H1 (cell line): ENCODE measurements around the gene SLC6A3. TPM values are rescaled to one million over a fixed set of nuclear protein-coding genes. Genes with fewer than 3 reads are reported as not detected.

ENCODE experiments used
- CTCF ChIA-PET: fragments of 300-600 bp; sonication (Branson Sonifier 250); formaldehyde crosslinking; loops from one replicate; lab custom pipeline; 2021; ENCODE audit not compliant: partially characterized antibody; lab: Charles Lee
- POLR2A ChIA-PET: fragments of 300-600 bp; sonication (Branson Sonifier 250); formaldehyde crosslinking; loops from one replicate; lab custom pipeline; 2021; ENCODE audit warnings: inconsistent platforms; ENCODE audit not compliant: partially characterized antibody; lab: Charles Lee
- DNase-seq, 2 experiments: peaks; one replicate each; pipeline versions ENCODE4 v3.0.0 to v3.0.0-alpha.2; 2010 to 2022; ENCODE audit warnings: low spot score in 2 of 2, low read depth in 1 of 2, mixed read lengths in 1 of 2
- FAIRE-seq: peaks from 2 replicates; lab custom pipeline; 2011; peaks lifted over from hg19 to GRCh38; lab: Jason Lieb, UNC
- H2AFZ ChIP-seq: 2 replicates; pipeline ENCODE4 v1.8.1; 2012; ENCODE audit warnings: low read length, inconsistent platforms
- H2AK5ac ChIP-seq: 2 replicates; pipeline ENCODE4 v1.6.1; 2013; ENCODE audit warnings: low read depth, low read length
- H2BK120ac ChIP-seq: replicated peaks from 2 replicates; pipeline ENCODE3; 2013; ENCODE audit warnings: low read depth, low read length, inconsistent platforms
- H2BK12ac ChIP-seq: 2 replicates; pipeline ENCODE4 v1.6.1; 2013; ENCODE audit warnings: low read depth, low read length
- H2BK15ac ChIP-seq: 2 replicates; pipeline ENCODE4 v1.6.1; 2013; ENCODE audit warnings: low read length
- H2BK20ac ChIP-seq: 2 replicates; pipeline ENCODE4 v1.6.1; 2013; ENCODE audit warnings: low read length
- H2BK5ac ChIP-seq: 2 replicates; pipeline ENCODE4 v1.6.1; 2013; ENCODE audit warnings: low read depth, low read length
- H3K14ac ChIP-seq: 2 replicates; pipeline ENCODE4 v1.6.1; 2013; ENCODE audit warnings: inconsistent platforms; ENCODE audit not compliant: insufficient read length
- H3K18ac ChIP-seq: 2 replicates; pipeline ENCODE4 v1.6.1; 2013; ENCODE audit warnings: low read length; ENCODE audit errors: extremely low read depth
- H3K23ac ChIP-seq: 2 replicates; pipeline ENCODE4 v1.6.1; 2013; ENCODE audit warnings: inconsistent platforms; ENCODE audit not compliant: insufficient read length
- H3K23me2 ChIP-seq: 2 replicates; pipeline ENCODE4 v1.6.1; 2013; ENCODE audit warnings: low read depth, low read length
- H3K27ac ChIP-seq: 2 replicates; pipeline ENCODE4 v1.6.1; 2011; ENCODE audit warnings: low read depth, low read length, inconsistent platforms
- H3K27me3 ChIP-seq, 4 experiments: replicated peaks in 1 of 4; 1 replicate in 1 of 4; 2 replicates in 3 of 4; pipeline versions ENCODE4 v1.6.1 to v1.8.1; 2011 to 2013; ENCODE audit warnings: low read length in 3 of 4, mild to moderate bottlenecking in 3 of 4, inconsistent platforms in 2 of 4, mixed read lengths in 2 of 4, moderate library complexity in 1 of 4; ENCODE audit not compliant: control insufficient read depth in 3 of 4, insufficient read depth in 3 of 4; ENCODE audit errors: extremely low read depth in 1 of 4
- H3K36me3 ChIP-seq, 4 experiments: 2 replicates each; pipeline versions ENCODE4 v1.6.1 to v1.8.1; 2011 to 2013; ENCODE audit warnings: mild to moderate bottlenecking in 4 of 4, low read length in 3 of 4, moderate library complexity in 2 of 4, control low read depth in 1 of 4, inconsistent platforms in 1 of 4; ENCODE audit not compliant: insufficient read depth in 4 of 4, control insufficient read depth in 2 of 4
- H3K4ac ChIP-seq: replicated peaks from 2 replicates; pipeline ENCODE3; 2013; ENCODE audit warnings: low read length, low read depth, mixed read lengths, inconsistent platforms; ENCODE audit not compliant: insufficient read length
- H3K4me1 ChIP-seq, 4 experiments: replicated peaks in 1 of 4; 1 replicate in 1 of 4; 2 replicates in 3 of 4; pipeline versions ENCODE4 v1.6.1 to v1.8.1; 2011 to 2013; ENCODE audit warnings: low read length in 3 of 4, inconsistent platforms in 2 of 4, mixed read lengths in 1 of 4; ENCODE audit not compliant: insufficient read depth in 4 of 4, control insufficient read depth in 3 of 4
- H3K4me2 ChIP-seq, 2 experiments: 2 replicates each; pipeline versions ENCODE4 v1.6.1 to v1.8.1; 2011 to 2013; ENCODE audit warnings: low read depth in 2 of 2, low read length in 2 of 2, control low read depth in 1 of 2, inconsistent platforms in 1 of 2, mild to moderate bottlenecking in 1 of 2; ENCODE audit not compliant: insufficient read depth in 1 of 2
- H3K4me3 ChIP-seq, 4 experiments: fragments of 200-600, 300-600 bp in 1 of 4; sonication (generic), shearing (Covaris generic), sonication (Bioruptor Twin) in 1 of 4; 2 replicates each; pipeline versions ENCODE4 v1.5.1 to v1.8.1; 2011 to 2016; ENCODE audit warnings: low read length in 4 of 4, low read depth in 3 of 4, control low read depth in 2 of 4, inconsistent platforms in 2 of 4, mild to moderate bottlenecking in 2 of 4, mixed read lengths in 1 of 4, moderate library complexity in 1 of 4; ENCODE audit not compliant: insufficient read depth in 2 of 4; ENCODE audit errors: extremely low read depth in 1 of 4
- H3K56ac ChIP-seq: replicated peaks from 2 replicates; pipeline ENCODE3; 2013; ENCODE audit warnings: low read depth, mild to moderate bottlenecking, mixed read lengths, low read length, inconsistent platforms; ENCODE audit not compliant: insufficient read length
- H3K79me1 ChIP-seq: 2 replicates; pipeline ENCODE4 v1.6.1; 2013; ENCODE audit warnings: low read depth, low read length, control low read depth
- H3K79me2 ChIP-seq, 2 experiments: 2 replicates each; pipeline versions ENCODE4 v1.6.1 to v1.8.1; 2012 to 2013; ENCODE audit warnings: low read length in 2 of 2, mild to moderate bottlenecking in 2 of 2, inconsistent platforms in 1 of 2; ENCODE audit not compliant: insufficient read depth in 2 of 2, control insufficient read depth in 1 of 2
- H3K9ac ChIP-seq, 4 experiments: replicated peaks in 1 of 4; 1 replicate in 1 of 4; 2 replicates in 3 of 4; pipeline versions ENCODE4 v1.6.1 to v1.8.1; 2011 to 2013; ENCODE audit warnings: low read depth in 3 of 4, low read length in 3 of 4, control low read depth in 2 of 4, mild to moderate bottlenecking in 2 of 4, moderate library complexity in 2 of 4, inconsistent platforms in 1 of 4; ENCODE audit errors: extremely low read depth in 1 of 4
- H3K9me3 ChIP-seq, 2 experiments: 2 replicates each; pipeline versions ENCODE4 v1.6.1 to v1.8.1; 2012 to 2013; ENCODE audit warnings: mild to moderate bottlenecking in 2 of 2, moderate library complexity in 2 of 2, control low read depth in 1 of 2, inconsistent platforms in 1 of 2, low read depth in 1 of 2, low read length in 1 of 2, mixed read lengths in 1 of 2; ENCODE audit not compliant: insufficient read depth in 2 of 2
- H4K20me1 ChIP-seq, 2 experiments: replicated peaks in 1 of 2; 2 replicates each; pipeline versions ENCODE3 to v1.8.1; 2011 to 2013; ENCODE audit warnings: inconsistent platforms in 2 of 2, low read length in 2 of 2, mild to moderate bottlenecking in 1 of 2; ENCODE audit not compliant: insufficient read depth in 2 of 2, control insufficient read depth in 1 of 2
- H4K5ac ChIP-seq: 2 replicates; pipeline ENCODE4 v1.6.1; 2013; ENCODE audit warnings: low read length, low read depth, mixed read lengths, inconsistent platforms; ENCODE audit not compliant: insufficient read length
- H4K8ac ChIP-seq: 2 replicates; pipeline ENCODE4 v1.8.0; 2013; ENCODE audit warnings: mild to moderate bottlenecking, moderate library complexity, low read length, inconsistent platforms; ENCODE audit not compliant: insufficient read depth; ENCODE audit errors: extremely low read depth
- H4K91ac ChIP-seq: replicated peaks from 2 replicates; pipeline ENCODE3; 2013; ENCODE audit warnings: low read length, mixed read lengths, inconsistent platforms; ENCODE audit not compliant: insufficient read length
- CHD1 ChIP-seq: IDR thresholded peaks from 2 replicates; pipeline ENCODE4 v1.6.1; 2012; ENCODE audit warnings: low read depth, low read length, improper control_type of control experiment
- KDM4A ChIP-seq: IDR thresholded peaks from one replicate; pipeline ENCODE4 v1.7.1; 2012; ENCODE audit warnings: low read depth, mild to moderate bottlenecking, moderate library complexity, low read length, inconsistent platforms; ENCODE audit not compliant: severe bottlenecking
- POU5F1 ChIP-seq: IDR thresholded peaks from 2 replicates; pipeline ENCODE4 v1.6.1; 2011; ENCODE audit warnings: low read depth, mild to moderate bottlenecking, low read length, moderate library complexity
- TAF1 ChIP-seq: IDR thresholded peaks from 2 replicates; pipeline ENCODE4 v1.6.1; 2011; ENCODE audit warnings: mild to moderate bottlenecking, low read depth, low read length
- TAF7 ChIP-seq: optimal IDR thresholded peaks from 2 replicates; pipeline ENCODE3; 2011; ENCODE audit warnings: low read depth, mild to moderate bottlenecking, inconsistent platforms, low read length, moderate library complexity, borderline replicate concordance
- TBP ChIP-seq: IDR thresholded peaks from 2 replicates; pipeline ENCODE4 v1.6.1; 2011; ENCODE audit warnings: low read depth, low read length, improper control_type of control experiment
- WGBS, 2 experiments: shearing (Covaris generic) in 1 of 2; methylation state at CpG; one replicate each; pipeline versions ENCODE4 v1.1.6 to v1.1.7; 2013 to 2015; ENCODE audit warnings: low lambda C conversion rate in 2 of 2, mixed read lengths in 2 of 2, inconsistent platforms in 1 of 2, low coverage in 1 of 2, missing lambda C conversion rate in 1 of 2; ENCODE audit not compliant: insufficient replicate concordance in 2 of 2, insufficient coverage in 1 of 2, insufficient read length in 1 of 2; ENCODE audit errors: extremely low coverage in 1 of 2, missing lambda C conversion rate in 1 of 2; 5-methylcytosine and 5-hydroxymethylcytosine counted together
- polyA plus RNA-seq, 7 experiments: library from polyadenylated mRNA; depleted of rRNA in 3 of 7; stranded (reverse) in 5 of 7; unstranded in 2 of 7; fragments of >200 nt in 5 of 7; fragments of 200-250 nt in 2 of 7; gene quantifications; 1 replicate in 5 of 7; 2 replicates in 1 of 7; 4 replicates in 1 of 7; pipeline versions ENCODE4 v1.2.1 to v1.2.3, GENCODE V29; 2011 to 2013; ENCODE audit warnings: missing spikeins in 2 of 7, mixed read lengths in 2 of 7
- total RNA-seq: library from RNA; stranded (reverse); fragmentation: NEBNext Ultra II Directional; extraction: Animal tissue kit (Norgen Biotek cat#: 25700); gene quantifications from 2 replicates; pipeline ENCODE4 v1.2.1, GENCODE V29; 2021
- TF ChIP-seq, protein P1 (sequence below), 3 experiments: IDR thresholded peaks; 1 replicate in 2 of 3; 2 replicates in 1 of 3; pipeline versions ENCODE4 v1.5.1 to v1.6.1; 2011; ENCODE audit warnings: low read length in 3 of 3, mild to moderate bottlenecking in 3 of 3, inconsistent platforms in 2 of 3, low read depth in 1 of 3, moderate library complexity in 1 of 3; ENCODE audit not compliant: insufficient read depth in 1 of 3; ENCODE audit errors: control extremely low read depth in 1 of 3
- TF ChIP-seq, protein P2 (sequence below): IDR thresholded peaks from 2 replicates; pipeline ENCODE4 v1.6.1; 2012; ENCODE audit warnings: inconsistent platforms
- TF ChIP-seq, protein P3 (sequence below): IDR thresholded peaks from 2 replicates; pipeline ENCODE4 v1.6.1; 2011; ENCODE audit warnings: low read length, improper control_type of control experiment
- TF ChIP-seq, protein P4 (sequence below): IDR thresholded peaks from 2 replicates; pipeline ENCODE4 v1.6.1; 2011; ENCODE audit warnings: low read depth, mild to moderate bottlenecking, low read length; ENCODE audit not compliant: insufficient read depth

SLC6A3 gene
- total and polyA plus RNA-seq, 2 of the 8 experiments (the other 6 are each of a cell fraction or from before 2014, with no cell fraction given): 0.48 to 0.91 TPM

DNA sequence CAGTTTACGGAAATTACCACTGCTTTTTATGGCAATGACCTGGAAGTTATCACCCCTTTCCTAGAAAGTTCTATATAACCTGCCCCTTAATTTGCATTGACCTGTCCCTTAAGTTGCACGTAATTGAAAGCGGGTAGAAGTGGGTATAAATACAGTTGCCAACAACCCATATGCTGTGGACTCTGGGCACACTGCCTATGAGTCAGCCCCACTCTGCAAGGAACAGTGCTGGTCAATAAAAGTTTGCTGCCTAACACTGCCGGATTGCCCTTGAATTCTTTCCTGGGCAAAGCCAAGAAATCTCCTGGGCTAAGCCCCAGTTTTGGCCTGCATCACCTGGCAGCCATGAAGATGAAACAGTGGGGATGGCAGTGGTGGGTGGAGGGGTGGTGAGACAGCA lies 76.5 kb downstream of the SLC6A3 start:
- H2AK5ac ChIP-seq: no peak overlapping the region
- no peak overlapping the region for H4K91ac ChIP-seq
- no peak overlapping the region for H2BK5ac ChIP-seq
- CTCF ChIA-PET: interaction anchor here (2.5 kb wide), 1 partner anchor 11 kb away, joined by 12 read pairs; no protein-coding TSS in a partner anchor
- no peak overlapping the region for H3K27ac ChIP-seq
- no peaks in the 10 kb centered on the region for H3K27me3 ChIP-seq
- H3K4me3 ChIP-seq: no peak overlapping the region
- H4K5ac ChIP-seq: no peak overlapping the region
- DNase-seq (no peak), FAIRE-seq (no peak)
- no peak overlapping the region for H3K4ac ChIP-seq
- no peaks in the 10 kb centered on the region for H3K23me2 ChIP-seq
- H3K18ac ChIP-seq: no peak overlapping the region
- no peak overlapping the region for H3K56ac ChIP-seq
- H3K9ac ChIP-seq: no peak overlapping the region
- no peaks in the 10 kb centered on the region for H4K20me1 ChIP-seq
- H3K4me2 ChIP-seq: no peak overlapping the region
- H3K14ac ChIP-seq: no peak overlapping the region
- no peak overlapping the region for H2BK12ac ChIP-seq
- H2BK20ac ChIP-seq: no peak overlapping the region
- WGBS, 2 experiments: 82% methylated on average over 4 of the region's 4 CpGs; no CpG with 5 or more reads in 1 of the 2 experiments
- no peak overlapping the region for H2BK15ac ChIP-seq
- H2BK120ac ChIP-seq: no peak overlapping the region
- no peaks in the 10 kb centered on the region for H3K36me3 ChIP-seq
- H4K8ac ChIP-seq: no peak overlapping the region
- H2AFZ ChIP-seq: no peak overlapping the region
- no peak overlapping the region for H3K23ac ChIP-seq
- H3K79me2 ChIP-seq: no peaks in the 10 kb centered on the region
- peaks cover 0 to 3% (median 1%) of the 10 kb centered on the region in 4 experiments; a peak in 1 of 7 replicates for H3K4me1 ChIP-seq
- H3K79me1 ChIP-seq: no peaks in the 10 kb centered on the region
- no peaks in the 10 kb centered on the region for H3K9me3 ChIP-seq
- POLR2A ChIA-PET: no interaction called here
- TF ChIP-seq TAF1 (no peak), POU5F1 (no peak), TAF7 (no peak), CHD1 (no peak), TBP (no peak), KDM4A (no peak)
- TF ChIP-seq, protein P1, sequence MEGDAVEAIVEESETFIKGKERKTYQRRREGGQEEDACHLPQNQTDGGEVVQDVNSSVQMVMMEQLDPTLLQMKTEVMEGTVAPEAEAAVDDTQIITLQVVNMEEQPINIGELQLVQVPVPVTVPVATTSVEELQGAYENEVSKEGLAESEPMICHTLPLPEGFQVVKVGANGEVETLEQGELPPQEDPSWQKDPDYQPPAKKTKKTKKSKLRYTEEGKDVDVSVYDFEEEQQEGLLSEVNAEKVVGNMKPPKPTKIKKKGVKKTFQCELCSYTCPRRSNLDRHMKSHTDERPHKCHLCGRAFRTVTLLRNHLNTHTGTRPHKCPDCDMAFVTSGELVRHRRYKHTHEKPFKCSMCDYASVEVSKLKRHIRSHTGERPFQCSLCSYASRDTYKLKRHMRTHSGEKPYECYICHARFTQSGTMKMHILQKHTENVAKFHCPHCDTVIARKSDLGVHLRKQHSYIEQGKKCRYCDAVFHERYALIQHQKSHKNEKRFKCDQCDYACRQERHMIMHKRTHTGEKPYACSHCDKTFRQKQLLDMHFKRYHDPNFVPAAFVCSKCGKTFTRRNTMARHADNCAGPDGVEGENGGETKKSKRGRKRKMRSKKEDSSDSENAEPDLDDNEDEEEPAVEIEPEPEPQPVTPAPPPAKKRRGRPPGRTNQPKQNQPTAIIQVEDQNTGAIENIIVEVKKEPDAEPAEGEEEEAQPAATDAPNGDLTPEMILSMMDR (IDR thresholded peaks at IDR 0.05; ENCODE audit: control extremely low read depth in 1 of 3, insufficient read depth in 1 of 3, low read depth in 1 of 3, low read length in 3 of 3): no peak
- TF ChIP-seq, protein P2, sequence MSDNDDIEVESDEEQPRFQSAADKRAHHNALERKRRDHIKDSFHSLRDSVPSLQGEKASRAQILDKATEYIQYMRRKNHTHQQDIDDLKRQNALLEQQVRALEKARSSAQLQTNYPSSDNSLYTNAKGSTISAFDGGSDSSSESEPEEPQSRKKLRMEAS: no peak
- TF ChIP-seq, protein P3, sequence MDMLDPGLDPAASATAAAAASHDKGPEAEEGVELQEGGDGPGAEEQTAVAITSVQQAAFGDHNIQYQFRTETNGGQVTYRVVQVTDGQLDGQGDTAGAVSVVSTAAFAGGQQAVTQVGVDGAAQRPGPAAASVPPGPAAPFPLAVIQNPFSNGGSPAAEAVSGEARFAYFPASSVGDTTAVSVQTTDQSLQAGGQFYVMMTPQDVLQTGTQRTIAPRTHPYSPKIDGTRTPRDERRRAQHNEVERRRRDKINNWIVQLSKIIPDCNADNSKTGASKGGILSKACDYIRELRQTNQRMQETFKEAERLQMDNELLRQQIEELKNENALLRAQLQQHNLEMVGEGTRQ: no peak
- TF ChIP-seq, protein P4, sequence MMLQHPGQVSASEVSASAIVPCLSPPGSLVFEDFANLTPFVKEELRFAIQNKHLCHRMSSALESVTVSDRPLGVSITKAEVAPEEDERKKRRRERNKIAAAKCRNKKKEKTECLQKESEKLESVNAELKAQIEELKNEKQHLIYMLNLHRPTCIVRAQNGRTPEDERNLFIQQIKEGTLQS: no peak
